Adrenal gland (tissue), 12 donors: ENCODE data around the gene SPARCL1. TPM values are rescaled to one million over a fixed set of nuclear protein-coding genes. Genes with fewer than 3 reads are reported as not detected.
A peak's percentile ranks its signal among the peaks of the same experiment; 100 is the strongest.

Experiments
- DNase-seq, 7 donors: peaks; one replicate each; pipeline ENCODE4 v3.0.0-alpha.2; 2019 to 2020
- H3K27ac ChIP-seq, 5 donors: fragments of 200-600 bp; sonication (generic) in 4 of 5; 1 replicate in 3 of 5; 2 replicates in 2 of 5; pipeline versions ENCODE4 v1.5.1 to v1.8.0; 2016 to 2020; ENCODE audit warnings: mild to moderate bottlenecking in 1 of 5
- H3K27me3 ChIP-seq: fragments of 200-600 bp; 2 replicates; pipeline ENCODE4 v1.8.0; 2021
- H3K36me3 ChIP-seq, 2 donors: fragments of 200-600 bp; replicated peaks in 1 of 2; 1 replicate in 1 of 2; 2 replicates in 1 of 2; pipeline versions ENCODE4 v1.5.1 to v1.8.0; 2018 to 2022
- H3K4me1 ChIP-seq, 2 donors: fragments of 200-600 bp; replicated peaks in 1 of 2; 1 replicate in 1 of 2; 2 replicates in 1 of 2; pipeline versions ENCODE4 v1.5.1 to v1.8.0; 2018 to 2021
- H3K4me3 ChIP-seq, 4 donors: fragments of 200-600 bp; sonication (generic) in 3 of 4; one replicate each; pipeline ENCODE4 v1.5.1; 2016 to 2018
- H3K9me3 ChIP-seq, 3 donors: fragments of 200-600 bp; sonication (generic) in 1 of 3; replicated peaks in 1 of 3; 1 replicate in 2 of 3; 2 replicates in 1 of 3; pipeline versions ENCODE4 v1.5.1 to v1.8.0; 2016 to 2021
- CTCF ChIP-seq, 6 experiments: fragments of 450-650 bp in 4 of 6; fragments of 200-600 bp in 2 of 6; sonication (generic) in 1 of 6; IDR thresholded peaks; 1 replicate in 5 of 6; 2 replicates in 1 of 6; pipeline versions ENCODE4 v1.5.1 to v1.8.0; 2016 to 2021; ENCODE audit warnings: antibody characterized with exemption in 6 of 6, mild to moderate bottlenecking in 2 of 6, moderate library complexity in 1 of 6
- POLR2A ChIP-seq, 2 donors: fragments of 450-650 bp; IDR thresholded peaks; one replicate each; pipeline ENCODE4 v1.6.1; 2017; ENCODE audit warnings: antibody characterized with exemption in 2 of 2, mild to moderate bottlenecking in 2 of 2, moderate library complexity in 1 of 2
- WGBS, 4 donors: extraction: QIAGEN DNeasy Blood & Tissue Kit in 2 of 4; methylation state at CpG; one replicate each; pipeline versions ENCODE4 v1.1.5 to v1.1.7; 2013 to 2017; 5-methylcytosine and 5-hydroxymethylcytosine counted together
- intact Hi-C, 2 donors: fragments of 100-400 bp; cut with DNase I; formaldehyde crosslinking; loops; one replicate each; pipeline versions ENCODE4 v1.14.1 to v1.15.0; 2022 to 2023
- polyA plus RNA-seq, 3 donors: library from polyadenylated mRNA; stranded (reverse); fragments of 200-250 nt in 2 of 3; fragments of 350-450 nt in 1 of 3; fragmentation: Illumina TruSeq in 1 of 3; extraction: RNeasy Lipid Tissue Mini Kit (QIAGEN cat#74804) in 1 of 3; gene quantifications; one replicate each; pipeline ENCODE4 v1.2.3, GENCODE V29; 2013 to 2014
- total RNA-seq, 9 donors: library from RNA; depleted of rRNA in 4 of 9; stranded (reverse); fragments of >200 nt in 4 of 9; fragments of 120-200 nt in 1 of 9; fragmentation: NEBNext Ultra II Directional in 1 of 9; extraction: Animal tissue kit (Norgen Biotek cat#: 25700) in 1 of 9; gene quantifications; one replicate each; pipeline versions ENCODE4 v1.1.0 to v1.2.4, GENCODE V29; 2013 to 2023
- donor health status: healthy with polysubstance abuse.
- donor health status: Bipolar disorder and iron deficiency.
- donor health status: DM: yes; HTN: yes; CAD: no.
- donor health status: DM: no; HTN: no; CAD: no.
- donor health status: DM: no; HTN: no; CAD: no.
- donor health status: DM: yes; HTN: yes; CAD: no.

Gene SPARCL1
- total and polyA plus RNA-seq, 12 donors: 36.9 to 201 (median 124) TPM

GRCh38 chr4:87521319-87521718 lies 7.9 kb downstream of the SPARCL1 start:
- Histone ChIP-seq H3K36me3 (no peaks in the 10 kb centered on the region), H3K4me1 (peaks cover 9 to 32% of the 10 kb centered on the region in 2 donors), H3K9me3 (no peaks in the 10 kb centered on the region), H3K27me3 (no peaks in the 10 kb centered on the region), H3K4me3 (no peak overlapping the region), H3K27ac (peak overlapping the region in 3 of 5 donors; percentile 32 to 68 (median 35))
- no peak for DNase-seq
- intact Hi-C loops: no loop called here
- 40 to 84% (median 50%) methylated on average over 1 of the region's 1 CpG for WGBS, 4 donors
- no peak for TF ChIP-seq POLR2A (IDR thresholded peaks at IDR 0.05)
- no peak for TF ChIP-seq CTCF (IDR thresholded peaks at IDR 0.05)

GRCh38 chr4:87517621-87518020 lies 11.6 kb downstream of the SPARCL1 start:
- no peak overlapping the region for H3K4me3 ChIP-seq
- H3K4me1 ChIP-seq: peaks cover 9 to 24% of the 10 kb centered on the region in 2 donors
- no peak for DNase-seq
- no peak overlapping the region for H3K27ac ChIP-seq
- intact Hi-C loops: no loop called here
- no peak for TF ChIP-seq POLR2A (IDR thresholded peaks at IDR 0.05)
- no peak for TF ChIP-seq CTCF (IDR thresholded peaks at IDR 0.05)
- no peaks in the 10 kb centered on the region for H3K9me3 ChIP-seq
- no peaks in the 10 kb centered on the region for H3K36me3 ChIP-seq
- H3K27me3 ChIP-seq: no peaks in the 10 kb centered on the region
- 90 to 100% (median 95%) methylated on average over 2 of the region's 2 CpGs for WGBS, 4 donors

GRCh38 chr4:87516683-87517082 lies 12.5 kb downstream of the SPARCL1 start:
- DNase-seq: no peak
- Histone ChIP-seq H3K9me3 (no peaks in the 10 kb centered on the region), H3K4me3 (no peak overlapping the region), H3K27ac (no peak overlapping the region), H3K27me3 (no peaks in the 10 kb centered on the region), H3K36me3 (no peaks in the 10 kb centered on the region), H3K4me1 (peaks cover 9 to 21% of the 10 kb centered on the region in 2 donors)
- intact Hi-C loops: no loop called here
- no peak for TF ChIP-seq POLR2A (IDR thresholded peaks at IDR 0.05)
- TF ChIP-seq CTCF (IDR thresholded peaks at IDR 0.05): no peak
- 79 to 81% (median 81%) methylated on average over 3 of the region's 3 CpGs for WGBS, 4 donors

GRCh38 chr4:87512400-87512799 lies 16.8 kb downstream of the SPARCL1 start:
- no peaks in the 10 kb centered on the region for H3K9me3 ChIP-seq
- TF ChIP-seq POLR2A (IDR thresholded peaks at IDR 0.05) (no peak), CTCF (IDR thresholded peaks at IDR 0.05) (no peak)
- H3K27me3 ChIP-seq: no peaks in the 10 kb centered on the region
- WGBS, 4 donors: 73 to 80% (median 75%) methylated on average over 1 of the region's 1 CpG
- H3K4me1 ChIP-seq: peaks cover 0 to 6% of the 10 kb centered on the region in 2 donors
- H3K27ac ChIP-seq: no peak overlapping the region
- no peak overlapping the region for H3K4me3 ChIP-seq
- intact Hi-C loops: no loop called here
- no peak for DNase-seq
- no peaks in the 10 kb centered on the region for H3K36me3 ChIP-seq
